ENCODE data around the gene OTOP3. TPM values are rescaled to one million over a fixed set of nuclear protein-coding genes. Genes with fewer than 3 reads are reported as not detected.
"Not testable (repeated sequence)": the region's sequence is repeated elsewhere in the genome, so short reads cannot be mapped to it uniquely, and the experiment has no call there.

The OTOP3 gene
- total and polyA plus RNA-seq, 2 experiments from 2014 or later: not detected

- TF ChIP-seq ZNF462 (CRISPR knock-in tag; IDR thresholded peaks at IDR 0.05): no peak
- no peak for TF ChIP-seq NANOG (IDR thresholded peaks at IDR 0.05; ENCODE audit: borderline replicate concordance)
- no peak for TF ChIP-seq POLR2AphosphoS5 (IDR thresholded peaks at IDR 0.05; ENCODE audit: low read depth)
Observed at GRCh38 chr17:74903671-74904070, 32.0 kb upstream of the OTOP3 start (continued).

GRCh38 chr17:74904687-74905409 lies 30.9 kb upstream of the OTOP3 start:
- H3K4me1 Mint-ChIP-seq: peaks cover 24% of the 10 kb centered on the region
- Histone ChIP-seq H3K36me3 (ENCODE audit: insufficient read depth) (no peaks in the 10 kb centered on the region), H3K4me2 (no peak overlapping the region), H2AFZ (no peak overlapping the region), H3K4me3 (no peak overlapping the region), H3K4me1 (ENCODE audit: insufficient read depth) (peaks cover 17% of the 10 kb centered on the region), H3K27ac (ENCODE audit: low read depth) (no peak overlapping the region), H3K79me2 (replicated peaks; ENCODE audit: insufficient read depth) (no peaks in the 10 kb centered on the region), H3F3A (replicated peaks; ENCODE audit: low read depth) (0 out of 2 replicates have a peak, but pooled peaks cover 4% of the 10 kb centered on the region), H3K27me3 (ENCODE audit: insufficient read depth) (no peaks in the 10 kb centered on the region), H4K20me1 (replicated peaks; ENCODE audit: insufficient read depth) (no peaks in the 10 kb centered on the region), H3K9me2 (ENCODE audit: insufficient read depth) (no peaks in the 10 kb centered on the region)
- peaks cover 12% of the 10 kb centered on the region for H3K27me3 Mint-ChIP-seq (ENCODE audit: insufficient read depth, low read depth, poor library complexity)
- DNase-seq (ENCODE audit: low spot score) (no peak), ATAC-seq (no peak)
- TF ChIP-seq CTCF (conservative IDR thresholded peaks at IDR 0.05; ENCODE audit: low read depth in 2 of 2): no peak
- H3K4me3 Mint-ChIP-seq: no peak overlapping the region
- peaks cover 3% of the 10 kb centered on the region; the same call in 1 of the 3 replicates for H3K36me3 Mint-ChIP-seq (ENCODE audit: low read depth)
- no peak overlapping the region for H3K27ac Mint-ChIP-seq
- H3K9me3 Mint-ChIP-seq: peaks cover 5% of the 10 kb centered on the region; the same call in 2 of the 3 replicates

- not testable (repeated sequence) for H3K36me3 ChIP-seq (ENCODE audit: insufficient read depth); H3K4me3 Mint-ChIP-seq; H2AFZ ChIP-seq; H3K9me3 Mint-ChIP-seq; H4K20me1 ChIP-seq (replicated peaks; ENCODE audit: insufficient read depth); H3K27ac ChIP-seq (ENCODE audit: low read depth); ATAC-seq; H3K36me3 Mint-ChIP-seq (ENCODE audit: low read depth); H3F3A ChIP-seq (replicated peaks; ENCODE audit: low read depth); H3K27ac Mint-ChIP-seq; H3K9me2 ChIP-seq (ENCODE audit: insufficient read depth); H3K79me2 ChIP-seq (replicated peaks; ENCODE audit: insufficient read depth); H3K4me3 ChIP-seq; H3K27me3 ChIP-seq (ENCODE audit: insufficient read depth); H3K4me2 ChIP-seq; DNase-seq (ENCODE audit: low spot score)
- peaks cover 37% of the 10 kb centered on the region for H3K4me1 Mint-ChIP-seq
- peaks cover 31% of the 10 kb centered on the region for H3K4me1 ChIP-seq (ENCODE audit: insufficient read depth)
- H3K27me3 Mint-ChIP-seq (ENCODE audit: insufficient read depth, low read depth, poor library complexity): peaks cover 11% of the 10 kb centered on the region
Observed at GRCh38 chr17:74906214-74906793, 29.4 kb upstream of the OTOP3 start.

Measured in GM23338 (cell line).